HUES48 (cell line): ENCODE data around the gene RREB1.

ENCODE experiments used
- H3K27ac ChIP-seq: one replicate; pipeline ENCODE4 v1.7.0; 2013; ENCODE audit warnings: low read depth, low read length, inconsistent platforms
- H3K27me3 ChIP-seq: 2 replicates; pipeline ENCODE4 v1.6.1; 2013; ENCODE audit warnings: mild to moderate bottlenecking, low read length; ENCODE audit not compliant: control insufficient read depth, insufficient read depth
- H3K36me3 ChIP-seq: 2 replicates; pipeline ENCODE4 v1.6.1; 2013; ENCODE audit warnings: low read length; ENCODE audit not compliant: control insufficient read depth, insufficient read depth
- H3K4me1 ChIP-seq: 2 replicates; pipeline ENCODE4 v1.6.1; 2013; ENCODE audit warnings: mild to moderate bottlenecking, low read length; ENCODE audit not compliant: control insufficient read depth, insufficient read depth
- H3K4me3 ChIP-seq: 2 replicates; pipeline ENCODE4 v1.5.1; 2013; ENCODE audit warnings: mild to moderate bottlenecking, low read depth, low read length
- H3K9ac ChIP-seq: 2 replicates; pipeline ENCODE4 v1.6.1; 2013; ENCODE audit warnings: mild to moderate bottlenecking, low read depth, low read length, moderate library complexity
- H3K9me3 ChIP-seq: 2 replicates; pipeline ENCODE4 v1.6.1; 2013; ENCODE audit warnings: low read length; ENCODE audit not compliant: control insufficient read depth, insufficient read depth

RREB1 gene

DNA sequence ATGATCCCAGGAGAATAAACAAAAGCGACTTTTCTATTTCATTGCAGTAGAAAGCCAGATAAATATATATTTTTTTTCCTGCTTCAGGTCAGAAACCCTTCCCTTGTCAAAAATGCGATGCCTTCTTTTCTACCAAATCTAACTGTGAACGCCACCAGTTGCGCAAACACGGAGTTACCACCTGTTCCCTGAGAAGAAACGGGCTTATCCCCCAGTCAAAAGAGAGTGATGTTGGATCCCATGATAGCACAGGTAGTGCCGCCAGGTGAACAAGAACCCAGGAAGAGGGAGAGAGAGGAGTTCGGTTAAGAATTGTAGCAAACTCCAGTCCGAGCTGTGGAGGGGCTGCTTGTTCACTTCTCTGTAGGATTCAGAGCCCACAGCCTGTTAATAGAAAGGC lies 132.6 kb downstream of the RREB1 start:
- Histone ChIP-seq H3K4me3 (no peak overlapping the region), H3K9ac (no peak overlapping the region), H3K4me1 (peaks cover 24% of the 10 kb centered on the region), H3K36me3 (peaks cover 10% of the 10 kb centered on the region; the same call in 1 of the 2 replicates), H3K27ac (no peak overlapping the region), H3K9me3 (no peaks in the 10 kb centered on the region), H3K27me3 (no peaks in the 10 kb centered on the region)

DNA sequence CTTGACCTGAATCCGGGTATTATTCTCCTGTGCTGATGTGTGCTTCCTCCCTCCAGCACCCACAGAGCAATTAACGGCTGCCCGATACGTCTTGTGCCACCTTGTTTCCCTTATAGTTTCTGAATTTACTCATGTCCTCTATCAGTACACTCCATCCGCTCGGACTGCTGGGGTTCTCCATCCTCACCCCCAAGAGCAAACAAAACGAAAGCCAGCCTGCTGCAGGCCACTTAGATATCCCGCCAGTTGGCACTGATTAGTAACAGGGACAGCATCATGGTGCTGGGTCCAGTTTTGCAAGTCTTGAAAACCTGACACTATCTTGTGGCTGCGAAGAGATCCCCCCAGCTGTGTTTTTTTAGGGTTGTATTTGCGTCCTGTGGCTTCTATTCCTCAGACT lies 133.4 kb downstream of the RREB1 start:
- Histone ChIP-seq H3K27ac (no peak overlapping the region), H3K4me1 (peaks cover 24% of the 10 kb centered on the region), H3K27me3 (no peaks in the 10 kb centered on the region), H3K9ac (no peak overlapping the region), H3K36me3 (peaks cover 10% of the 10 kb centered on the region; the same call in 1 of the 2 replicates), H3K4me3 (no peak overlapping the region), H3K9me3 (no peaks in the 10 kb centered on the region)

DNA sequence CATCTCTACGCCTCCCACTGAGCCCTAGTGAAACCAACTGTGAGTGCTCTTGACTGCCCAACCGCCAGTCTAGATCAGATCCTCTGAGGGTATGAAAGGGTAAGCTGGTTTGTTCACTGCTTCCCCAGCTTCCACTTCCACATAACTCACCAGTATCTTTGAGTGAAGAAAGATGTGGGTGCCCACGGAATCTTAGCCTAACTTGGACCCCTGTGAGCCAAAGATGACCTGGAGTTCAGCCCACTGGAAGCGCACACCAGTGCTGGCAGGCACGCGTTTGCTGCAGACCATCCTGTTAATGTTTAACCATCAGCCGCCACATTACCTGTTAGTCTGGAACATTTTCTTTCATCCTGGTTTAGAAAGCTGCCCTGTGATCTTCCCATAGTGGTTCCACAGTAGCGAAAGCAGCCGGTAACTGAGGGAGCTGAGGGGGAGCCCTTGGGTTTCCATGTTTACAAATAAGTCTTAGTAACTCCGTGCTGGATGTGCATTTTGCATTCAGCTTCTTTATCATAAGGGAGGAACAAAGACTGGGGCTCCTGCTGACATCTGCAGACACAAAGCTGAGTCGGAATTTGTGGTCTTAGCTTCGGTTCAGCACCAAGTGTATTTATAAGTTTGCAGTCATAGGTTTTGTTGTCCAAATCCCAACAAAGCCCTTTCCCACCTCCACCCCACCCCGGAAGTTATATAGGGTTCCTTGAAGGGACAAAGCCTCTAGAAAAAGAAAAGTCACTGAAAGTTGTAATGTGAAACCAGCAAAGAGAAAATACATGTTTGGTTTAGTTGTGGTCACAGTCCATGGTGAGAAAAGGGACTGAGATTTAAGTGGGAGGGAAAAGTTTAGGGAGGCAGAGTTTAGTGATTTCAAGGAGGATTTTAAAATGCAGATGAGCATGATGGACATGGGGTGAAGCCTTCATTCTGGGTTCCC lies 134.2 kb downstream of the RREB1 start:
- peaks cover 24% of the 10 kb centered on the region for H3K4me1 ChIP-seq
- H3K9me3 ChIP-seq = no peaks in the 10 kb centered on the region
- H3K27me3 ChIP-seq = no peaks in the 10 kb centered on the region
- peak overlapping the region; percentile 78 for H3K27ac ChIP-seq
- no peak overlapping the region for H3K4me3 ChIP-seq
- H3K9ac ChIP-seq = peak overlapping the region; percentile 8; the same call in 1 of the 2 replicates
- peaks cover 12% of the 10 kb centered on the region for H3K36me3 ChIP-seq

DNA sequence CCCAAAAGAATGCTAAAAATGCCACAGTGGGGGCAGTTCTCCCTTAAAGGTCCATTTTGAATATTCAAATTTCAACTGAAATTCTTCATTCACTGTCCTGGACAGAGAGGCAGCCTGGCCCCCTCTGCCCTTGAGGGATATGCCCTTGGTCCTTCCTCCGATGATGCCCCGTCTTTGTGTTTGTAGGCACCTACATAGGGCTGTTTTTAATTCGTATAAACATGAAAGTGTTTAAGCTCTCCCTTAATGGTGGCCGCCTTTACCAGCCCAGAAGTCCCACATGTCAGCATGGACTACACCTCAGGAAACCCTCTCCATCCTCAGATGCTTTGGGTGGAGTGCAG lies 135.0 kb downstream of the RREB1 start:
- Histone ChIP-seq H3K9me3 (no peaks in the 10 kb centered on the region), H3K36me3 (peaks cover 20% of the 10 kb centered on the region), H3K27me3 (no peaks in the 10 kb centered on the region), H3K4me3 (peak overlapping the region; percentile 40; the same call in 1 of the 2 replicates), H3K4me1 (peaks cover 24% of the 10 kb centered on the region), H3K27ac (peak overlapping the region; percentile 78), H3K9ac (peak overlapping the region; percentile 18; the same call in 1 of the 2 replicates)

DNA sequence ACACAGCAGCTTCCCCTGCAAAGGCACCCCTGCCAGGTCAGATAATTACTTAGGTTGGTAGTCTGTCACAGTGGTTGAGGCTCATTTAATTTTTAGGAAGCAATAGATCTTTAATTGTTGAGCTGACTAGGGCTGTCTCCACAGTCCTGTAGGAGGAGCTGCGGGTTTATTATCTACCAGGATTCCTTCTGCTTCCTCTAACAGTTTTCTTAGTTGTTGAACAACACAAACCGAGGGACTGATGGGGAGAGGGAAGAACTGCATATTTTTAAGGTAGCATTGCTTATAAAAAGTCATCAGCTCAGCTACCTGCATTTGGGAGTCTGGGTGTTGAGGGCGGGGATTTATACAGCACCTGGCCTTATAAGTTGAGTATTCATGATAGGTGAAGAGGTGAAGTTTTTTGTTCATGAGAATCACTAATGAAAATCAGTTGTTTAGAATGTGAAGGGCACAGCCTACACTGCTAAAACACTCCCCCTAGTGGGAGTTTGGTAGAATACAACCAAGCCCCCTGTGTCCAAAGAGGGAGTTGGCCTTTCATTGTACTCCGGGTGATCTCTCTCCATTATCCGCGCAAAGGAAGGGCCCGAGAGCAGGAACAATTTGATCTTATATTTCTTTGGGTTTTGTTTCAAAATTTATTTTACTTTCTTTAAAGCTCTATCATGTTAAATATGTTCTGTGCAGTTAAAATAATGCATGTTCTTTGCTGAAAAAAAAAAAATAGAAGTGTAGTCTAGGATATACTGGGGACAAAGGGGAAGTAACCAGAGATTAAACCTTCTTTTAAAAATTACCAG lies 135.6 kb downstream of the RREB1 start:
- H3K4me1 ChIP-seq = peaks cover 24% of the 10 kb centered on the region
- peak overlapping the region; percentile 78 for H3K27ac ChIP-seq

DNA sequence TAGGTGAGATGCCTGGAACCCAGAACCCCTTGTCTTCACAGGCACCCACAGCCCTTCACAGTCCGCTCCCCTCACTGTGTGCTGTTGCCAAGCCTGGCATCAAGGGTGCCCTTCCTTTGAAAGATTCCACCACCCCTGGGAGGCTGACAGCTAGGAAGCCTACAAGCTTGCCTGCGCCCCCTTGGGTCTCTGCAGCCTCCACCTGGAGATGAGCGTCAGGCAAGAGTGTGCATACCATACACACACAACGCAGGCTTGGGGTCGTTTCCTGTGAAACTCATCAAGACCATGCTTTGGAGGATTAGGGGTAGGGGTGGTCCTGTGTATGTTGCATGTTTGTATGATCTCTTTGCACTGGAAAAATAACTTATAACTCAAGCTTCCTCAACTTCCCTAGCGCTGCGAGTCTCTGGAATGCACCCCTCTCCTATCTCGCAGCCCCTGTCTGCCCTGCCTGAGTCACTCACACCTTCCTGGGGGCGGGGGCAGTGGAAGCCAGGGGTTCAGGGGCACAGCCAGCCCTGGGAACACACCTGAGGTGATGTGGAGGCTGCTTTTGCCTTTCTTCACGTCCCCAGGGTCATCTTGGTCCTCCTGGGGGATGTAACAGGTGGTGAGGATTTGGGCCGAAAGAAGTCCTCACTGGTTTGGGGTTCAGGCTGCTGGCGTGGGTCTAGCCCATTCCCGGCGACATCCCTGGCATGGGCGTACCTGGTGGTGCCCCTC lies 138.1 kb downstream of the RREB1 start:
- Histone ChIP-seq H3K27ac (no peak overlapping the region), H3K27me3 (no peaks in the 10 kb centered on the region), H3K9me3 (no peaks in the 10 kb centered on the region), H3K4me3 (no peak overlapping the region), H3K9ac (no peak overlapping the region), H3K4me1 (peaks cover 22% of the 10 kb centered on the region), H3K36me3 (peaks cover 36% of the 10 kb centered on the region)

More for the DNA sequence above, 135.6 kb downstream of the RREB1 start:
- Histone ChIP-seq H3K36me3 (peaks cover 25% of the 10 kb centered on the region), H3K9ac (peak overlapping the region; percentile 18; the same call in 1 of the 2 replicates), H3K27me3 (no peaks in the 10 kb centered on the region), H3K4me3 (peak overlapping the region; percentile 40; the same call in 1 of the 2 replicates), H3K9me3 (no peaks in the 10 kb centered on the region)

DNA sequence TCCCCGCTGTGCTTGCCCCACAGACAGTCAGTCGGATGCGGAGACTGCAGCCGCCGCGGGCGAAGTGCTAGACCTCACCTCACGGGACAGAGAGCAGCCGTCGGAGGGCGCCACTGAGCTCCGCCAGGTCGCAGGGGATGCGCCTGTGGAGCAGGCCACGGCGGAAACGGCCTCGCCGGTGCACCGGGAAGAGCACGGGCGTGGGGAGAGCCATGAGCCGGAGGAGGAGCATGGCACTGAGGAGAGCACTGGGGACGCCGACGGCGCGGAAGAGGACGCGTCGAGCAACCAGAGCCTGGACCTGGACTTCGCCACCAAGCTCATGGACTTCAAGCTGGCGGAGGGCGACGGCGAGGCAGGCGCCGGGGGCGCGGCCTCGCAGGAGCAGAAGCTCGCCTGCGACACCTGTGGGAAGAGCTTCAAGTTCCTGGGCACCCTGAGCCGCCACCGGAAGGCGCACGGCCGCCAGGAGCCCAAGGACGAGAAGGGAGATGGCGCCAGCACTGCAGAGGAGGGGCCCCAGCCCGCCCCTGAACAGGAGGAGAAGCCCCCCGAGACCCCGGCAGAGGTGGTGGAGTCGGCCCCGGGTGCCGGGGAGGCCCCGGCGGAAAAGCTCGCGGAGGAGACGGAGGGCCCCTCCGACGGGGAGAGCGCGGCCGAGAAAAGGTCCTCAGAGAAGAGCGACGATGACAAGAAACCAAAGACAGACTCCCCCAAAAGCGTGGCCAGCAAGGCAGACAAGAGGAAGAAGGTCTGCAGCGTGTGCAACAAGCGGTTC lies 138.8 kb downstream of the RREB1 start:
- H3K27ac ChIP-seq = no peak overlapping the region
- H3K9ac ChIP-seq = no peak overlapping the region
- H3K4me3 ChIP-seq = no peak overlapping the region
- H3K36me3 ChIP-seq = peaks cover 40% of the 10 kb centered on the region
- peaks cover 19% of the 10 kb centered on the region for H3K4me1 ChIP-seq
- H3K9me3 ChIP-seq = no peaks in the 10 kb centered on the region
- H3K27me3 ChIP-seq = no peaks in the 10 kb centered on the region

DNA sequence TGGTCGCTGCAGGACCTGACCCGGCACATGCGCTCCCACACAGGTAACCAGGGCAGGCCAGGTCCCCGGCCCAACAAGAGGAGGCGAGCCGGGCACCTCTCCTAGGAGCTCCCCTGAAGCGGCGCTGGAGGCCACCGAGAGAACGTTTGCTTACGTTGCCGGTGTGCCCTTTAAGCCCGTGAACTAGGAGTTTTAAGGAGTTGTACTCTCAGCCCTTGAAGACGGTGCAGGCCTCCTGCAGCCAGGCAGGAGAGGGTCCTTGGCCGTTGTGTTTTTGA lies 139.4 kb downstream of the RREB1 start:
- no peak overlapping the region for H3K9ac ChIP-seq

DNA sequence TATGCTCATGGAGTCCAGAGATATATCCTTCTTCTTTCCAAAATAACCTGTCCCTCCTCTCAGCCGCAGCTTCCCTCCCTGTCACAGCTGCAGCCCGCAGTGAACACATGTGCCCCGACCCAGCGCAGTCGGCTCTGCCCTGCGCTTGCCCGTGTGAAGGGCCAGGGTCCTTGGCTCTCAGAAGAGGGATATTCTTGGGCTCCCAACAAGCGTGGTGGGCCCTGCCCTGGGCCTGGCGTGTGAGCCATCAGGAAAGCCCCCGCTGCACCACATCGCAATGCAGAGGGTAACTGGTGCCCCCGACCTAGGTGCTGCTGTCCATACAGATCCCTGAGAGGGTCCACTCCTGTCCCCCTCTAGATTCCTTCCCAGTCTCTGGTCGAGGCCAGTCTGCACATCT lies 140.1 kb downstream of the RREB1 start:
- Histone ChIP-seq H3K27ac (no peak overlapping the region), H3K9me3 (no peaks in the 10 kb centered on the region), H3K27me3 (no peaks in the 10 kb centered on the region), H3K4me3 (no peak overlapping the region), H3K36me3 (peaks cover 42% of the 10 kb centered on the region), H3K4me1 (peaks cover 7% of the 10 kb centered on the region), H3K9ac (no peak overlapping the region)

More for the DNA sequence above, 139.4 kb downstream of the RREB1 start:
- Histone ChIP-seq H3K36me3 (peaks cover 42% of the 10 kb centered on the region), H3K4me3 (no peak overlapping the region), H3K4me1 (peaks cover 14% of the 10 kb centered on the region), H3K9me3 (no peaks in the 10 kb centered on the region), H3K27me3 (no peaks in the 10 kb centered on the region), H3K27ac (no peak overlapping the region)

DNA sequence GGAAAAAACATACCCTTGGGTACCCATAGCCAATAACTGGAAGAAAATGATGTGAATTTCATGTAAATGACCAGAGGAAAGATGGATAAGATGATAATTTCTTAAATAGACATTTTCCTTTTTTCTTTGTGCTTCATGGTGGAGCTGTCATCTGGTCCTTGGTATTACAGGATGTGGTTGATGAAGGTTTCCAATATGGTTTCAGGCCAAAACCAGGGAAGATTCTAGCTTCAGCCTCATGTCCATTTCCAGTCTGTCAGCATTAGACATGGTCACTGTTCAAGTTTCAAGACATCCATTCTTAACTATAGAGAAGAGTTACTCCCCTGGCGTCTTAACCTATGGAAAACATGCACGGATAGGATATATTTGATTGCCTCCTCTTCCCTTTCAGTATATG lies 141.6 kb downstream of the RREB1 start:
- Histone ChIP-seq H3K36me3 (peaks cover 42% of the 10 kb centered on the region), H3K27ac (no peak overlapping the region), H3K4me3 (no peak overlapping the region), H3K27me3 (no peaks in the 10 kb centered on the region), H3K4me1 (no peaks in the 10 kb centered on the region), H3K9me3 (no peaks in the 10 kb centered on the region), H3K9ac (no peak overlapping the region)
